HG02943 (cell line): ENCODE data around the gene BOD1.

Experiments
- ATAC-seq: cut with Tn5 transposase; IDR thresholded peaks from one replicate; pipeline ENCODE4 v1.9.1; 2021; ENCODE audit warnings: mild to moderate bottlenecking, low read depth, moderate library complexity; ENCODE audit not compliant: unreplicated experiment

The BOD1 gene

GRCh38 chr5:173616577-173617118 lies at the start of gene BOD1:
Gene BOD1 (minus strand): TSS chr5:173616650. CDS start chr5:173616436, 214 bp downstream.
- ATAC-seq: peak; percentile 92

- ATAC-seq: no peak
Observed at GRCh38 chr5:173665326-173665725, 48.9 kb upstream of the BOD1 start.

- no peak for ATAC-seq
Observed at GRCh38 chr5:173664154-173664526, 47.7 kb upstream of the BOD1 start.

- no peak for ATAC-seq
Observed at GRCh38 chr5:173663352-173664153, 47.1 kb upstream of the BOD1 start.

- ATAC-seq: no peak
Observed at GRCh38 chr5:173662581-173663351, 46.3 kb upstream of the BOD1 start.

GRCh38 chr5:173660481-173661280 lies 44.2 kb upstream of the BOD1 start:
- no peak for ATAC-seq

GRCh38 chr5:173659423-173659822 lies 43.0 kb upstream of the BOD1 start:
- ATAC-seq: no peak

GRCh38 chr5:173657741-173658356 lies 41.4 kb upstream of the BOD1 start:
- ATAC-seq: no peak

- ATAC-seq: no peak
Observed at GRCh38 chr5:173655196-173655797, 38.8 kb upstream of the BOD1 start.

GRCh38 chr5:173653822-173654523 lies 37.5 kb upstream of the BOD1 start:
- ATAC-seq: no peak

GRCh38 chr5:173648308-173648866 lies 31.9 kb upstream of the BOD1 start:
- no peak for ATAC-seq

- ATAC-seq: no peak
Observed at GRCh38 chr5:173646692-173647091, 30.2 kb upstream of the BOD1 start.

- no peak for ATAC-seq
Observed at GRCh38 chr5:173645890-173646574, 29.6 kb upstream of the BOD1 start.

- ATAC-seq: no peak
Observed at GRCh38 chr5:173645437-173645807, 29.0 kb upstream of the BOD1 start.

- no peak for ATAC-seq
Observed at GRCh38 chr5:173644673-173645436, 28.4 kb upstream of the BOD1 start.

GRCh38 chr5:173643964-173644363 lies 27.5 kb upstream of the BOD1 start:
- no peak for ATAC-seq

GRCh38 chr5:173642895-173643481 lies 26.5 kb upstream of the BOD1 start:
- no peak for ATAC-seq
